Keratinocyte (primary cell): ENCODE data around the gene TNIP2.

ENCODE experiments used
- EZH2 ChIP-seq: IDR thresholded peaks from one replicate; pipeline ENCODE4 v1.6.1; 2012; ENCODE audit warnings: inconsistent platforms, mild to moderate bottlenecking, low read length, moderate library complexity
- TF ChIP-seq, protein P1 (sequence below), 3 experiments: IDR thresholded peaks in 1 of 3; conservative IDR thresholded peaks in 1 of 3; optimal IDR thresholded peaks in 1 of 3; 2 replicates in 2 of 3; 3 replicates in 1 of 3; pipeline versions ENCODE3 to v1.5.1; 2011; ENCODE audit warnings: low read length in 3 of 3, mild to moderate bottlenecking in 3 of 3, moderate library complexity in 2 of 3, control low read depth in 1 of 3, inconsistent platforms in 1 of 3; ENCODE audit not compliant: insufficient read depth in 2 of 3; ENCODE audit errors: extremely low read depth in 1 of 3

DNA sequence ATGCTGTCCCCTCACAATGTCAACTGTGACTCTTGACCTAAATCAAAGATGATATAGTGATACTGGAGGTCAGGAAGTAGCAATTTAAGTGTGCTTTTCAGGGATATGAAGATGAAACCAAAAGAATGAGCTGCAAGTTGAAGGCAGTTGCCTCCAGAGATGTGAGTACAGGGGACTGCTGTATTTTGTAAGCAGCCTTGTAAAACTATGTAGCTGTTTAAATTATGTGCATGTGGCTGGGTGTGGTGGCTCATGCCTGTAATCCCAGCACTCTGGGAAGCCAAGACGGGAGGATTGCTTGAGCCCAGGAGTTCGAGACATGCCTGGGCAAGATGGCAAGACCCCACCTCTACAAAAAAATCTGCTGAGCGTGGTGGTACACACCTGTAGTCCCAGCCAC lies 15.1 kb upstream of the TNIP2 start:
- TF ChIP-seq, protein P1, sequence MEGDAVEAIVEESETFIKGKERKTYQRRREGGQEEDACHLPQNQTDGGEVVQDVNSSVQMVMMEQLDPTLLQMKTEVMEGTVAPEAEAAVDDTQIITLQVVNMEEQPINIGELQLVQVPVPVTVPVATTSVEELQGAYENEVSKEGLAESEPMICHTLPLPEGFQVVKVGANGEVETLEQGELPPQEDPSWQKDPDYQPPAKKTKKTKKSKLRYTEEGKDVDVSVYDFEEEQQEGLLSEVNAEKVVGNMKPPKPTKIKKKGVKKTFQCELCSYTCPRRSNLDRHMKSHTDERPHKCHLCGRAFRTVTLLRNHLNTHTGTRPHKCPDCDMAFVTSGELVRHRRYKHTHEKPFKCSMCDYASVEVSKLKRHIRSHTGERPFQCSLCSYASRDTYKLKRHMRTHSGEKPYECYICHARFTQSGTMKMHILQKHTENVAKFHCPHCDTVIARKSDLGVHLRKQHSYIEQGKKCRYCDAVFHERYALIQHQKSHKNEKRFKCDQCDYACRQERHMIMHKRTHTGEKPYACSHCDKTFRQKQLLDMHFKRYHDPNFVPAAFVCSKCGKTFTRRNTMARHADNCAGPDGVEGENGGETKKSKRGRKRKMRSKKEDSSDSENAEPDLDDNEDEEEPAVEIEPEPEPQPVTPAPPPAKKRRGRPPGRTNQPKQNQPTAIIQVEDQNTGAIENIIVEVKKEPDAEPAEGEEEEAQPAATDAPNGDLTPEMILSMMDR (optimal IDR thresholded peaks at IDR 0.05 in 1 of 3, IDR thresholded peaks at IDR 0.05 in 1 of 3, conservative IDR thresholded peaks at IDR 0.05 in 1 of 3; ENCODE audit: extremely low read depth in 1 of 3, insufficient read depth in 2 of 3, low read length in 3 of 3): no peak
- TF ChIP-seq EZH2: no peak
